Uterus (tissue), 4 donors: ENCODE data around the gene RSBN1L. TPM values are rescaled to one million over a fixed set of nuclear protein-coding genes. Genes with fewer than 3 reads are reported as not detected.

Experiments used
- DNase-seq, 2 donors: peaks; one replicate each; pipeline ENCODE4 v3.0.0-alpha.2; 2019 to 2020
- H3K27ac ChIP-seq, 2 donors: fragments of 200-600 bp; sonication (generic); 1 replicate in 1 of 2; 2 replicates in 1 of 2; pipeline ENCODE4 v1.5.1; 2016 to 2018
- H3K27me3 ChIP-seq, 2 donors: fragments of 200-600 bp; sonication (generic); one replicate each; pipeline ENCODE4 v1.5.1; 2018 to 2019; ENCODE audit warnings: control low read depth in 1 of 2
- H3K36me3 ChIP-seq, 2 donors: fragments of 200-600 bp; sonication (generic); one replicate each; pipeline ENCODE4 v1.5.1; 2019; ENCODE audit warnings: control low read depth in 1 of 2
- H3K4me1 ChIP-seq, 2 donors: fragments of 200-600 bp; sonication (generic); one replicate each; pipeline ENCODE4 v1.5.1; 2018 to 2019; ENCODE audit warnings: control low read depth in 1 of 2
- H3K4me3 ChIP-seq, 2 donors: fragments of 200-600 bp; sonication (generic); 1 replicate in 1 of 2; 2 replicates in 1 of 2; pipeline ENCODE4 v1.5.1; 2018 to 2019; ENCODE audit warnings: mild to moderate bottlenecking in 1 of 2
- H3K9me3 ChIP-seq, 2 donors: fragments of 200-600 bp; sonication (generic); one replicate each; pipeline ENCODE4 v1.5.1; 2019; ENCODE audit warnings: control low read depth in 1 of 2
- POLR2A ChIP-seq, 2 donors: fragments of 450-650 bp; IDR thresholded peaks; one replicate each; pipeline ENCODE4 v1.6.1; 2016; ENCODE audit warnings: antibody characterized with exemption in 2 of 2, mild to moderate bottlenecking in 1 of 2, moderate library complexity in 1 of 2
- intact Hi-C: fragments of 100-400 bp; cut with DNase I; formaldehyde crosslinking; loops from one replicate; pipeline ENCODE4 v1.15.1; 2023; ENCODE audit warnings: low total_unique reads
- total RNA-seq, 4 donors: library from RNA; depleted of rRNA in 3 of 4; stranded (reverse); fragments of >200 nt in 3 of 4; gene quantifications; one replicate each; pipeline versions ENCODE4 v1.1.0 to v1.2.4, GENCODE V29; 2014 to 2023
- TF ChIP-seq, protein P1 (sequence below), 4 experiments: fragments of 200-600 bp in 2 of 4; fragments of 450-650 bp in 2 of 4; sonication (generic) in 2 of 4; IDR thresholded peaks; one replicate each; pipeline ENCODE4 v1.5.1; 2016 to 2019; ENCODE audit warnings: antibody characterized with exemption in 4 of 4, mild to moderate bottlenecking in 2 of 4, moderate library complexity in 1 of 4
- donor health status: DM: yes; HTN: yes; CAD: no.

RSBN1L gene
- total RNA-seq, 4 donors from 2014 or later = 25.1 to 55.7 (median 42.5) TPM

DNA sequence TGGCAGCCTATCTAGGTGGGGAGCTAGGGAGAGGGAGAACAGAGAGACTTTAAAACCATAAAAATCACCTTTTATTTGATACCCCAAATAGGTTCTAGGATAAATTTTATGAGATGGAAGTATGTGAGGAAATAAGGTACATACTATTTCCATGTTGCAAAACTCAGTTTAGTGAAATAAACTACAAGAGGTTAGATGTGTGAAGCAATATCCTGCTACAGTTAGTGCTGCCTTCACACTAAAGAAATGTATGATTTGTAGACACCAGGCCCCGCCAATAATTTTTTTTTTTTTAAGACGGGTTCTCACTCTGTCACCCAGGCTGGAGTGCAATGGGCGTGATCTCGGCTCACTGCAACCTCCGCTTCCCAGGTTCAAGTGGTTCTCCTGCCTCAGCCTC, 34.4 kb upstream of the RSBN1L start:
- no peak overlapping the region for H3K27ac ChIP-seq
- intact Hi-C loops = no loop called here
- H3K27me3 ChIP-seq = no peaks in the 10 kb centered on the region
- H3K36me3 ChIP-seq = no peaks in the 10 kb centered on the region
- TF ChIP-seq POLR2A (IDR thresholded peaks at IDR 0.05) = no peak
- TF ChIP-seq, protein P1, sequence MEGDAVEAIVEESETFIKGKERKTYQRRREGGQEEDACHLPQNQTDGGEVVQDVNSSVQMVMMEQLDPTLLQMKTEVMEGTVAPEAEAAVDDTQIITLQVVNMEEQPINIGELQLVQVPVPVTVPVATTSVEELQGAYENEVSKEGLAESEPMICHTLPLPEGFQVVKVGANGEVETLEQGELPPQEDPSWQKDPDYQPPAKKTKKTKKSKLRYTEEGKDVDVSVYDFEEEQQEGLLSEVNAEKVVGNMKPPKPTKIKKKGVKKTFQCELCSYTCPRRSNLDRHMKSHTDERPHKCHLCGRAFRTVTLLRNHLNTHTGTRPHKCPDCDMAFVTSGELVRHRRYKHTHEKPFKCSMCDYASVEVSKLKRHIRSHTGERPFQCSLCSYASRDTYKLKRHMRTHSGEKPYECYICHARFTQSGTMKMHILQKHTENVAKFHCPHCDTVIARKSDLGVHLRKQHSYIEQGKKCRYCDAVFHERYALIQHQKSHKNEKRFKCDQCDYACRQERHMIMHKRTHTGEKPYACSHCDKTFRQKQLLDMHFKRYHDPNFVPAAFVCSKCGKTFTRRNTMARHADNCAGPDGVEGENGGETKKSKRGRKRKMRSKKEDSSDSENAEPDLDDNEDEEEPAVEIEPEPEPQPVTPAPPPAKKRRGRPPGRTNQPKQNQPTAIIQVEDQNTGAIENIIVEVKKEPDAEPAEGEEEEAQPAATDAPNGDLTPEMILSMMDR (IDR thresholded peaks at IDR 0.05) = no peak
- no peaks in the 10 kb centered on the region for H3K9me3 ChIP-seq
- no peak overlapping the region for H3K4me3 ChIP-seq
- no peak for DNase-seq
- H3K4me1 ChIP-seq = no peaks in the 10 kb centered on the region

DNA sequence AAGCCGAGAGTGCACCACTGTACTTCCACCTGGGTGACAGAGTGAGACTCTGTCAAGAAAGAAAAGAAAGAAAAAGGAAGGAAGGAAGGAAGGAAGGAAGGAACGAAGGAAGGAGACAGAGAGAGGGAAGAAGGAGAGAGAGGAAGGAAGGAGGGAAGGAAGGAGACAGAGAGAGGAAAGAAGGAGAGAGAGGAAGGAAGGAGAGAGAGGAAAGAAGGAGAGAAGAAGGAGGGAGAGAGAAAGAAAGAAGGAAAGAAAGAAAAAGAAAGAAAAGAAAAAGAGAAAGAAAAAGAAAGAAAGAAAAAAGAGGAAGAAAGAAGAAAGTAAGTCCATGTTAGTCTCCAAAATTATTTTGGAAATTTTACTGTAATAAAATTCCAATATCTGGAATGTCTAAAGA, 33.4 kb upstream of the RSBN1L start:
- H3K4me1 ChIP-seq = no peaks in the 10 kb centered on the region
- H3K36me3 ChIP-seq = no peaks in the 10 kb centered on the region
- H3K4me3 ChIP-seq = no peak overlapping the region
- no peak for TF ChIP-seq POLR2A (IDR thresholded peaks at IDR 0.05)
- TF ChIP-seq, protein P1 (IDR thresholded peaks at IDR 0.05) = no peak
- no peaks in the 10 kb centered on the region for H3K9me3 ChIP-seq
- H3K27ac ChIP-seq = no peak overlapping the region
- no peaks in the 10 kb centered on the region for H3K27me3 ChIP-seq
- intact Hi-C loops = no loop called here
- DNase-seq = no peak

DNA sequence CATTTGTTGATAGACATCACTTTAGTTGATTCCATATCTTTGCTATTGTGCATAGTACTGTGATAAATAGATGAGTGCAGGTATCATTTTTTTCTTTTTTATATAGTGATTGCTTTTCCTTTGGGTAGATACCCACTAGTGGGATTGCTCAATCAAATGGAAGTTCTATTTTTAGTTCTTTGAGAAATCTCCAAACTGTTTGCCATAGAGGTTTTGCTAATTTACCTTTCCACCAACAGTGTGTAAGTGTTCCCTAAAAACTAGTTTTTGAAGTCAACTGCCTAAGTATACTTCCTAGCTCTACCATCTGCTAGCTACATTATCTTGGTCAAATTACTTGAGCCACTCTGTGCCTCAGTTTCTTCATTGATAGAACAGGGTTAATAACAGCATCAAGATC, 31.5 kb upstream of the RSBN1L start:
- no peaks in the 10 kb centered on the region for H3K36me3 ChIP-seq
- intact Hi-C loops = no loop called here

DNA sequence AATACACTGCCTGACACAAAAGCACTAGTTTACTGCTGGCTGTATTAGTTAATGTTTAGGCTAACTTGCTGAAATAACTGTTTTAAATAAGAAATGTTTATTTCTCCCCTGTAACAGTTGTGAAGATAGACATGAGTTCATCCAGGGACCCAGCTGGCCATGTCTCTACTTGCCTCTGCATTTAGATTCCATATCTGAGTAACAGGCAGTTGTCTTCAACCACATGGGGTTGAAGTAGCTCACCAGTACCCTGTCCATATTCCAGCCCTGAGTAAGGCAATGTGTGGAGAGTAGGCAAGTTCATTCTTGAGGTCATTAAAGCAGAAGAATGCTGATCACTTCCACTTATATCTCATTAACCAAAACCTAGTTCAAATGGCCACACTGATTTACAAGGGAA, 31.1 kb upstream of the RSBN1L start:
- no peak overlapping the region for H3K27ac ChIP-seq
- TF ChIP-seq POLR2A (IDR thresholded peaks at IDR 0.05) = no peak
- TF ChIP-seq, protein P1 (IDR thresholded peaks at IDR 0.05) = no peak
- intact Hi-C loops = no loop called here
- H3K9me3 ChIP-seq = no peaks in the 10 kb centered on the region
- H3K4me3 ChIP-seq = no peak overlapping the region
- no peaks in the 10 kb centered on the region for H3K36me3 ChIP-seq
- H3K4me1 ChIP-seq = no peaks in the 10 kb centered on the region
- no peak for DNase-seq
- H3K27me3 ChIP-seq = no peaks in the 10 kb centered on the region

More for the DNA sequence above, 31.5 kb upstream of the RSBN1L start:
- Histone ChIP-seq H3K4me3 (no peak overlapping the region), H3K27me3 (no peaks in the 10 kb centered on the region), H3K27ac (no peak overlapping the region), H3K4me1 (no peaks in the 10 kb centered on the region), H3K9me3 (no peaks in the 10 kb centered on the region)
- TF ChIP-seq POLR2A (IDR thresholded peaks at IDR 0.05) = no peak
- TF ChIP-seq, protein P1 (IDR thresholded peaks at IDR 0.05) = no peak
- DNase-seq = no peak

DNA sequence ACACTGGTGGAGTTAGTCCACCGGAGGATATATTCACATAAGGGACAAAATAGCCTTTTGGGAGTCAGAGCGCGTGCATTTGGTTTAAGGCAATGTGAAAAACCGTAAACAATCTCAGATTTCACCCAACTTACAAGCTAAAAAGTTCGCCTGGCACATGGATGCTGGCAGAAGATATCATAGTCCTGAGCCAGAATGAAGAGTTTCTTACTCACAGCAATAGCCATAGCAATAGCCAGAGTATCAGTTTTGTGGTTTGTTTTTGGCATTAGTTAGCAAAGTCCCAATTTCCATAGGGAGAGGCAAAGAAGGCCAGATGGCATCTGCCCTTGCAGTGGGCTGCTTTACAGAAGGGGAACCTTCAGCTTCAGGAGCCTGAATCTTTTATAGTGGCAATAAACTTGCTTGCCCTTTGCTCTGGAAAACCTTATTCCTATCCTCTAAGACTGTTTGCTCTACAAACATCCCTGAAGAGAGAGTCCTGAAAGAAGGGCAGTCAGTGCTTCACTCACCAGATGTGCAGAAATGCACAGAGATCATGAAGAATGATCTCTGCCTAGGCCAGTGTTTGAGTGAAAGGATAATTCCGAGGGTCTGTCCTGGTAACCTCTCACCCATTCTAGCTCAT, 28.7 kb upstream of the RSBN1L start:
- no peak for DNase-seq
- Histone ChIP-seq H3K27me3 (no peaks in the 10 kb centered on the region), H3K4me3 (no peak overlapping the region), H3K9me3 (no peaks in the 10 kb centered on the region), H3K36me3 (no peaks in the 10 kb centered on the region), H3K27ac (no peak overlapping the region), H3K4me1 (no peaks in the 10 kb centered on the region)
- intact Hi-C loops = no loop called here
- TF ChIP-seq POLR2A (IDR thresholded peaks at IDR 0.05) = no peak
- TF ChIP-seq, protein P1 (IDR thresholded peaks at IDR 0.05) = no peak
